NCI-H226 (cell line): ENCODE data around the gene TRMO.

ENCODE experiments used
- DNase-seq: peaks from one replicate; pipeline ENCODE4 v3.0.0-alpha.2; 2015

Gene TRMO

DNA sequence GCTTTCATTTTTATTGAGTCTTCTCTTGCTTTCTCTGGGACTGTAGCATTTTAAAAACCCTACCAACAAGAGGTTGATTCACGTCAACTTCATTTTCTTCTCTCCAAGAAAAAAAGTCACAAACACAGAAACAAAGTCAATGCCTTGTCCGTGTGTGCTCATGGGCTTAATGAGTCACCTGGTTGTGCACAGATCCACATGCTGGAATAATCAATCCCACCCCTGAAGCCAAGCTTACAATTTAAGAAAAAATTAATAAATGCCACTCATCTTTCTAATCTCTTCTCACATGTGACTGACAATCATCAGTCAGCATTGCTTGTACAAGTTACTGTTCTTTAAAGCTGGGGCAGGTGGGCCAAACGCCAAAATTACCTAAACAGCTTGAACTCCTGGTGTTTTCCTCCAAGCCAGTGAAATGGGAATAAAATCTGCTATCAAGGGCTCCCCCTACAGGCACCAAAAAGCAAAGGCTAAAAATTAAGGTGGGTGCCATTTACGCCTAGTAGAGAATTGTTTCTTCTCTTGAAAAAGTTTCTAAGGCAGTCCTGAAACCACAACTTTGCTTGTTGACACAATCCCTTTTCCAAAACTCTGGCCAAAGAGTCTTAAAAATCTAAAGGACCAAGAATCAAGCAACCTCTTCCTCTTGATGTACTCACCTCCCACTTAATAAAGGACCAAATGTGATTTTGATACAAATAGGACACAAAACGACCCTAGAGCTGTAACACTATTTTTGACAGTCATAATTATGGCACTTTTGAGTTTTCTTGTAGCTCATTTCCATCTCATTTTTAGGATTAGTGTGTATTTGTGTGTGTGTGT, 21.3 kb downstream of the TRMO start:
- DNase-seq = peak; percentile 24

DNA sequence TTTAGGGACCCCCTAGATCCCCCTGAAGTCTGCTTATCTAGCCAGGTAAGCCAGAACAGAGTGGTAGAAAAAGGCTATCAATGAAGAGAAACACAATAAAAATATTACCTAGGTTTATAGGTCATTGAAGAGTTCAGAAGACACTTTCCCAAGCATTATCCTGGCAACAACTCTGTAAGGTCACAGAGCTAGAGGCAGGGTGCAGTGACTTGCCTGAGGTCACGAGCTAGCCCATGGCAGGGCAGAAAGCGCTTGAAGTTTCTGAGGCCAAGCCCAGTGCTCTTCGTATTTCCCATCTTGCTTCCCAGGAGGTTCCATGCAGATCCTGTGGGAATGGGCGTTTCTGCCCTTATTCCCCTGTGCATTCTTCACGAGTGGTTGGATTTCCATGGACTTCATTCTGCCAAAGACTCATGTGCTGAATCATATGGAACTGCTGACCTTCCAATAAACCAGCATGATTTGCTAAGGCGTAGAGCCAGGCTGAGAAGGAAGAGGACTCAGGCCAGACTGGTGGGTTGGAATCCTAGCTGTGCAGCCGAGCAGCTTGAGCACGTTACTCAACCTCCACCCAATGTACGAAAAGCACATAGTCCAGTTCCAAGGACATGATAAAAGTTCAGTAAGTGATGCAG, 22.1 kb downstream of the TRMO start:
- peak; percentile 4 for DNase-seq

DNA sequence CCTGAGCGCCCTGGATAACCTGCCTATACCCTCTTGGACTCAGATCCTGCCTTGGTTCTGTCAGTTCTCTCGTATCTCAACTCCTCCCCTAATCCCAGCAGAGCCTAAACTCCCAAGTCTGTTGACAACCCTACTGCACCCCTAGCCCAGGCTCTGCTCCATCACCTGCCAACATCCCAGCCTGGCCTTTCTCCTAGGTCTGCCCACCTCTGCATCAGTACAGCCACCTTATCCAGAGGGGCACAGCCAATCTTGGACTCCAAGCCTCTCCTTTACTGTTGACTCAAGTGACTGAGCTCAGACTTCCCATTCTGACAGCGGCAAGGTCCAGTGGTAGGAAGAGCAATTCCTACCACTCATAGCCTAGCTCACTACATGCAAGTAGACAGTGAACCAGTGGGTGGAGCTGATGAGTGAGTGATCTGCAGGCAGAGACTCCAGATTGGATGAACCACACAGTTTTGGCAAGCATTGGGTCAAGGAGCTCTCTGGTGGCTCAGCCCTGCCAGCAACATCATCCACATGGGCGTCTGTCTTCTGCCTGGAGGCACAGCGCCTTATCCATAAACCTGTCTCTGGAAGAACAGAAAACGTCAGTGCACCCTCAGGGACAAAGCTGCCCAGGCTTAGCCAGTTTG, 26.5 kb downstream of the TRMO start:
- DNase-seq = peak; percentile 4

DNA sequence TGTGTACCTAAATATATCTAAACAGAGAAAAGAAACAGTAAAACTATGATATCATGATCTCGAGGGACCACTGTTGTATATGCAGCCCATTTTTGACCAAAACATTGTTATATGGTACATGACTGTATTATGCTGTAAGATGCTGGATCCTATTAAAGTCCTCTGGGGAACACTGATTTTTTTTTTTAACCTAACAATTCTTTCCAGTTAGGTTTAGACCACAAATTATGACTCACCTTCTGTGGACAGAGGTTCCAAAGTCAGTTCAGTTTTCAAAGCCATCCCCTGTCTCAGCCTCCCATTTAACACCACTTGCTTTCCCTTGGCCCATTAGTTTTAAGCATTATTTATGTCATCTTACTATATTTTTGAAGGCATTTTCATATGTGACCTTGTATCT, 27.1 kb downstream of the TRMO start:
- no peak for DNase-seq

DNA sequence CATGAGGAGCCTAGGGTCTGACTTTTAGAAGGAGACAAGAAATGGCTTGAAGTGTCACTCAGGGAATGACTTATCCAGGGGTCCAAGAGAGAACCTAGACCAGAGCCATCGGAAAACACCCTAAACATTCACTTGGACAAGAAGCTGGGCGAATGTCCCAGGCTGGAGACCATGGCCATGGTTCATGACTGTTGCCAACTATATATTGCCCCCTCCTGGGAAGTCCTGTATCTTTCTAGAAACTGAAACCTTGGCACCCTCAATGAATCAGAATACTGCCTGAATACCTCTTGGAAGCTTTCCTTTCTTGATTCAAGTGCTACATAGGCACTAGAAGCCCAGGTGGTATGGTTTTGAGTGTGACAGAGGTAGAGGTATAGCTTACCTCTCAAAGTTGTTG, 29.9 kb downstream of the TRMO start:
- DNase-seq = no peak

DNA sequence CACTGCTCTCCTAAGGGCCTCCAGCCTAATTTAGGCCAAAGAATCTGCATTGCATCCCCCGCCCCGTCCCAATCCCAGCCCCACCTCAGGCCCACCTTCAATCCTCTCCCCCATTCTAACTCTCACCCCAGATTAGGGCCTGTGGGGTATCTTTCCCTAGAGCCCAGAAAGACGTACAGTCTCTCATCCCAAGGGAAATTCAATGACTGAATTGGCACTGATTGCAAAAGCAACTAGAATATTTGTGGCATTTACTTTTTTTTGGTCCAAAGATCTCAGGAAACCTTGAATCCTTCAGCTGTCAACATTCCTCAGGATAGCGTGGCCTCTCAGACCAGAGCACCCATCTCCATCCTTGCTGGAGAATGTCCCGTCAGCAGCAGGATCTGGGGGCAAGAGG, 30.6 kb downstream of the TRMO start:
- DNase-seq = no peak

DNA sequence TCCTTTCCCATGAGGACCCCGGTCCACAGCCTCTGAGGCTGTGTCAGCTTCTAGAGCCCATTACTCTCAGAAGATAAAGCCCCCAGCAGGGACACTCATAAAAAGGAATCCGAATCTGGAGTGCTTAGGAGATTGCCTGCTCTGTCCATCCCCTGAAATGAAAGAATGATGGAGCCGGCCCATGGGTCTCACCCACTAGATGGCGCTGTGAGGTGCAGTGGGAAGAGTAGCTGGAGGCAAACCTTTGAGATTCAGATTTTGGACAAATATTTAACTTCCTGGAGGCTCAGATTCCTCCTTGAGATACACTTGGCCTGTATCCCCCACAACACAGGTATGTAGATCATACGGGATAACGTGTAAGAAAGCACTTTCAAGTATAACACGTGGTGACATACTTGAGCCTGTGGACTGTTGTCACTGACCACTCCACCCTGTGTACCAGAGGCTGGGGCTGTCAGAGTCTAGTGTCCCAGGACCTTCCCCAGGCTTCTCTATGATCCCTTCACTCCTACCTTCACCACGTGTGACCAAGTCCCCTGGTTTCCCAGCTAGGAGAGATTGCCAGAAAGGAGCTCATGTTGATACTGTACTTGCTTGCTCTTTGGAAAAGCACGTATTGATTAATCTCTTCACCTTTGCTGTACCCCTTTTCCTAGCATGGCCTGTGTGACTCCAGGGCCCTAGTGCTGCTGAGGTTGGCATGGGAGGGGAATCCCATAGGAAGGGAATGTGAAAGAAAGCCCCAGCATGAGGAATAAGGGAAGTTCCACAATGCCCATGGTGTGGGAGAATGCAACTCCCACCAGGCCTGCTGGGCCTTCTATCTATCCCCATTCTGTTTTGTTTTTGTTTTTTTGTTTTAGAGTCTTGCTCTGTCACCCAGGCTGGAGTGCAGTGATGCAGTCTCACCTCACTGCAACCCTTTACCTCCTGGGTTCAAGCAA, 32.1 kb downstream of the TRMO start:
- DNase-seq = no peak

DNA sequence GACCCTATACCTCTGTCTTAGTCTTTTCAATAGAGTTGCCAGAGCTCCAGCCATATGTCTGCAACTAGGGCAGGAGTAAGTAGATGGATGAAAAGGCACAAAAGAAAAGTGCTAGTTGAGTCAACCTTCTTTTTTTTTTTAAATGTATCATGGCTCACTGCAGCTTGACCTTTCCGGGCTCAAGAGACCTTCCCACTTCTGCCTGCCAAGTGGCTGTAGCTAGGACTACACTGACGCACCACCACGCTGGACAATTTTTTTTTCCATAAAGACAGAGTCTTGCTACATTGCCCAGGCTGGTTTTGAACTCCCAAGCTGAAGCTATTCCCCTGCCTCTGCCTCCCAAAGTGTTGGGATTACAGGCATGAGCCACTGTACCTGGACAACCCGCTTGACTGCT, 42.0 kb downstream of the TRMO start:
- no peak for DNase-seq

DNA sequence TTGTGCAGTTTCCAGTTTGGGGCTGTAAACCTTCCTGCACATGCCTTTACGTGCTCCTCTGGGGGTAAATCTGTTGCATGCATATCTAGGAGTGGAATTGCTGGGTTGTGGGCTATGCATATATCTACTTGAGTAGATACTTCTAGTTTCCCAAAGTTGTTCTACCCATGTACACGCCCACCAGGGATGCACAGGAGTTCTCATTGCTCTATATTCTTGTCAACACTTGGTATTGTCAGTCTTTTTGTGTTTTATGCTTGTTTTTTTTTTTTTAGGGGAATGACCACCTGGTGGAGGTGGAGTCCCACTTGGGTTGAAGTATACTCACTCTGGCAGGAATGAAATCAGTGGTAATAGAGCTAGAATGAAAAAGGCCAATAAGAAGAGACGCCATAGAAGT, 46.2 kb downstream of the TRMO start:
- DNase-seq = no peak

DNA sequence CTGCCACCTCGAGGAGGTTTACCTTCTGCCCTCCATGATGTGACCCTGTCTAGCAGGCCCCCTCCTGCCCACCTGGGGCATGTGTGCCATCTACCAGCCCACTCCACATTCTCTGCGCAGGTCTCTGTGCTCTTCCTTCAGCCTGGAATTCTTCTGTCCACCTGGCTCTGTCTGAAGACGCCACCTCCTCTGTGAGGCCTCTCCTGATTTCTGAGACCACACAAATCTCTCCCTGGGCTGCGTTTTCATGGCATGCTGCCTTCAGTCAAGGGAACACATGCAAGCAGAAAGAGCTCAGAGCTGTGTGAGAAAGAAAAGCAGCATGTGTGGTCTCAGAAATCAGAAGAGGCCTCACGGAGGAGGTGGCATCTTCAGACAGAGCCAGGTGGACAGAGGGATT, 47.2 kb downstream of the TRMO start:
- DNase-seq = no peak

DNA sequence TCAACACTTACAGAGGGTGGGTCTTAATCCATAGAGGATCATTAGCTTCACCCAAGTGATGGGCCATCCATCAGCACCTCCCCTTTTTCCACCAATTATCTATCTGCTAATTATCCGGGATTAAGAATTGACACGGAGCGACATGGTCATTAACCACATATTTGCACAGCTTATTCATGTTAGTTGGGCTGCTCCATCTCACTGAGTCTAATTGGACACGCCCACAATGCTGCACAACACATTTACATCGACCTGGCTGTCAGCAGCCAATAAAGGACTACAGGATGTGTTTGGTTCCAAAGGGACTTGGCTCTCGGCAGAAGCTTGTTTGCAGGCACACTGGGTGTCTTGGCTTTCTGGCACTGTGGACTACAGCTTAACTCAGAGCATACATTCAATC, 47.7 kb downstream of the TRMO start:
- no peak for DNase-seq

DNA sequence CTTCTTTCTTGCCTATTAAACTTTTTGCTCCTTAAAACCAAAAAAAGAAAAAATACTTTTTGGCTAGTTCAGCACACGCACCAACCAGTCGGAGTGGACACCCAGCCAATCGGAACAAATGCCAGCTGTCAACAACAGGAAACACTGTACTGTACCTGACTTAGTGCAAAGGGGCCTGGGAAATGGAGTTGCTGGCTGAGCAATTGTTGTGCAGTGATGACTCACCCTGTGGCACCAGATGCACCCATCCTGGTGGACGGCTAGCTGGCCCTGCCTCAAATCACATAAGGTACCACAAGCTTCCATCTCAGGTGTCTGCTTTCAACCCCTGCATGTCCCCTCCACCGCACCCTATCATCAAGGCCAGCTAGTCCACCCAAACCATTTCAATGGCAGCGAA, 48.4 kb downstream of the TRMO start:
- peak; percentile 45 for DNase-seq

DNA sequence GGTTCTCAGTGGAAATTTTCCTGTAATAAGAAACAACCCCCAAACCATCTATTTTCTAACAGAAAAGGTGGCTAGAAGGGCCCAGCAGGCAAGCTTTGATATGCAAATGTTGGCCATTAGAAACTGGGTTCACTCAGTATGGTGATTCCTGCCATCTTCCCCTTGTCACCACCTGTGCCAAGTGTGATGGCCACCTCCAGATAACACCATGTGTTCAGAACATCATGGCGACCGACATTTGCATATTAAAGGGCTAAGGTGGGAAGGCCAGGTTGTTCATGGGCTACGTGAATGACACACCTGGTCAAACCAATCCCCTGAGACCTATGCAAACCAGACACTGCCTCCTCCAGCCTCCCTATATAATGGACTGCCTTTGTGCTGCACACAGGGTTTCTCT, 48.9 kb downstream of the TRMO start:
- DNase-seq = no peak

DNA sequence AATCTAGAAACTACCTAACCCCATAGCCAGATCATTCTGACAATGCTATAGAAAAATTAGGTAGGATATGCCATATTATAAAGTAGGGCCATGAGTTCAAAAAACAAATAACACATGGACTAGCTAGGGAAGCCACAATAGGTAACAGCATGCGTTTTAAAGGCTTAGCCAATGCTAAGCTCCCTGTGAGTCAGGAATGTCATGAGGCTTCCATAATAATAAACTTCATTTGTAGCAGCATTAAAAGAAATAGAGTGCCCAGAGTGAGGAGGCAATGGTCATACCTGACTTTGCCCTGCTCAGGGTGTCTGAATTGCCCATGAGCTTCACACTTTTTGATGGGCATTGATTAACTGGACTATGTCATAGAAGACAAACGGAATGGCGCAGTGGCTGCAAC, 53.4 kb downstream of the TRMO start:
- DNase-seq = no peak

DNA sequence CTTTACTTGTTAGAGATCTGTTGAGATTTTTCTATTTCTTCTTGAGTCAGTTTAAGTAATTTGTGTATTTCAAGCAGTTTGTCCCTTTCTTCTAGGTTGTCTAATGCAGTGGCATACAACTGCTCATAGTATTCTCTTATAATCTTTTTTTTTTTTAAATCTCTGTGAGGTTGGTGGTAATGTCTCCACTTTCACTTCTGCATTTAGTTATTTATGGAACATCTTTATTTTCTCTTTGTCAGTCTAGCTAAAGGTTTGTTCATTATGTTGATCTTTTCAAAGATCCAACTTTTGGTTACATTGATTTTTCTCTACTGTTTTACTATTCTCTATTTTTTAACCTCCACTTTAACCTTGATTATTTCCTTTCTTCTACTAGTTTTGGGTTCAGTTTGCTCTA, 55.5 kb downstream of the TRMO start:
- DNase-seq = no peak

DNA sequence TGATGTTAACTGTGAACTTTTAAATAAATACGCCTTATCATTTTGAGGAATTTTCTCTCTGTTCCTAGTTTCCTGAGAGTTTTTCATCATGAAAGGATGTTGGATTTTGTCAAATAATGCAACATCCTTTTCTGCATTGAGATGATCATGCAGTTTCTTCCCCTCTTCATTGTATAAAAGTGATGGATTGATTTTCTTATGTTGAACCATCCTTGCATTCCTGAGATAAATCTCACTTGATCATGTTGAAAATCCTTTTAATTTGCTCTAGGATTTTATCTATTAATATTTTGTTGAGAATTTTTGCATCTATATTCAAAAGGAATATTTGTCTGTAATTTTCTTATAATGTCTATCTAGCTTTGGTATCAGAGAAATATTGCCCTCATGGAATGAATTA, 56.0 kb downstream of the TRMO start:
- DNase-seq = no peak

DNA sequence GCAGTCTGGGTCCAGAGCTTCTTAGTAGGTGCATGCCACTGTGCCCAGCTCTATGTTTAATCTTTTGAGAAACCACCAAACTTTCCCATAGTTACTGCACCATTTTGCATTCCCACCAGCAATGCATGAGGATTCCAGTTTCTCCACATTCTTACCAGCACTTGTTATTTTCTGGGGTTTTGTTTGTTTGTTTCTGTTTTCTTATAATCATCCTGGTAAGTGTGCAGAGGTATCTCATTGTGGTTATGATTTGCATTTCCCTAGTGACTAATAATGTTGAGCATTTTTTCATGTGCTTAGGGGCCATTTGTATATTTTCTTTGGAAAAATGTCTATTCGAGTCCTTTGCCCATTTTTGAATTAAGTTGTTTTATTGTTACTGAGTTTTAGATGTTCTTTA, 57.9 kb downstream of the TRMO start:
- no peak for DNase-seq

DNA sequence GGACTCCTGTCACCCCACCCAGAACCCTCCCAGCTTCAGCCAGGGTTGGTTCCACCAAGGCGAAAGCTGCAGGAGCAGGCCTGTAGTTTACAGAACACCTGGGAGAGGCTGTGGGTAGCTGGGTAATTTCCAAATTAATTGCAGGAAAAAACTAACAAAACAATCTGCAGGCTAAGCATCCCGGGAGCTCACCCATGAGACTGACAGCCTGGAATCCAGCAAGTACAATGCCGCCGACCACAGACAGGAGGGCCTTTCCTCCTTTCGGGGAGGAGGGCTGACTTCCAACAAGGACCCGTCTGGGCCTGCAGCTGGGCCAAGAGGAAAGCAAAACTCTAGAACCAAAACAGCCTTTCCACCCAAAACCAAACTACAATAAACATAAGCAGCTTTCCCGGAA, 59.0 kb downstream of the TRMO start:
- no peak for DNase-seq

DNA sequence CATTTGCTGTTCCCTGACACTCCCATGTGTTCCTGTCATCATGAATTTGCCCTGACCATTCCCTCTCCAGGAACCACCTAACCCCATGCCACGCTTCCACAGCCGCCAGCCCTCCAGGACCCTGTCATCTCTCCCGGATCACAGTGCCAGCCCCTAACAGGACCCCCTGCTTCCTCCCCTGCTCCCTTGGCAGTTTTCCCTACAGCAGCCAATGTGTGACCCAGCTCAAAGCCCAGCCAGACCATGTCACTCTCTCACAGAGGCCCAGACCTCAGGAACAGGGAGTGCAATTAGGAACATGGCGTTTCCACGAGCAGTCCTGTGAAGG, 61.2 kb downstream of the TRMO start:
- DNase-seq = no peak

DNA sequence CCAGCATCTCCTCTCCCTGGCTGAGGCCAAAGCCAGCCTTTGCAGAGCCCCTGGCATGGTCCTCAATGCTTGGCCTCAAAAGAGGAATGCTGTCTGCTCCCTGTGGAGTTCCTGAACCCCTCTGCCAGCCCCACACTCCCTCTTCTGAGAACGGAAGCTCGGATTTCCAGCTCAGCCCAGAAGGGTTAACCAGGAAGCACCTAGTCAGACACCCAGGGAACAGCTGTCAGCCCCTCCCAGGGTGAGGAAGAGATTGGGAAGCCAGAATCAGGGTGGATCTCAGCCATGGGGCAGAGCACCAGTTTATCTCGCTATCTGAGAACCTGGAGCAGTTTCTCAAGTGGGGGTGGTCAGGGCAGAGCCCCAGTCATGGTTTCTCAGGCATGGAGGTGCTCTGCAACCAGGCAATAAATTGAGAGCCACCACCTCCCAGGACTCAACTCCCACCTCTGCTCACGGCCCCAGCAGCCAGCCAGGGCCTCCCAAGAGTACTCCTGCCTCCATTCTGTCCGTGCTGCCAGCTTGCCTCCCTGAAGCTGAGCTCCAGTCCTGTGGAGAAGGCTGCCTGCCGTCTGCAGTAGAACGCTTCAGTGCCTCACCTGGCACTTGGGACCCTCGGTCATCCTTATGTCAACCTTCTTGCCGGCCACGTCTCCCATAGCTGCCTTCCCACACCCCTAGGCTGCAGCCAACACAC, 61.7 kb downstream of the TRMO start:
- no peak for DNase-seq

DNA sequence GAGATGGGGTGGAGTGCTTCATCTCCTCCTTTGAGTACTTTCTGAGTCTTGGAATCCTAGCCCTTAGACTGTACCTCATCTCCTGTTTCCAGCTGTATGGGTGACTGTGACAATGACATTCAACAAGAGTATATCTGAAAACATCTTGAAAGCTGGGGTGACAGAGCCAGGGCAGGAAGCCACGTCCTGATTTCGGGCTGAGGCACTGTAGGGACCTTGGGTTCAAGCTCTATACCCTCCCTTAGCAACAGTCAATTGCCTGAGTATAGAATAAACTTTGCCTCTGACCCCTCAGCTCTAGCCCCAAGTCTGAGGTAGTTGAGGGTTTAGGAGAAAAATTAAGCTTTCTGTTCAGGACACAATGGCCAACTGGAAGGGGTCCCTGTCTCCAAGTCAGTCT, 63.0 kb downstream of the TRMO start:
- no peak for DNase-seq

DNA sequence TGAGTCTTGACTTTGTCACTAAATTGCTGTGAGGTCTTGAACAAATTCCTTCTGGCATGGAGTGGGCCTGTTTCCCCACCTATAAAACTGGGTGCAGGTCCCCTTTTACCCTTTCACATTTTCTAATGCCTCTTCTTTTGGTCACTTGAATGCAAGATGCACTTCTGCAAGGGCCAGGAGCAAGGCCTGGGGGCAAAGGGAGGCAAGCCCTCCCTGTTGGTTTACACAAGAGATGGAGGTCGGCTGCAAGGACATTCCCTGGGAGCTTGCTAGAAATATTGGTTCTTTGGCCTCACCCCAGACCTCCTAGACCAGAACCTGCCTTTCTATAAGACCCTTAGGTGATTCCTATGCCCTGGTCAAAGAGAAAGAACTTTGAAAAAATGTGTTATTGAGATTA, 63.5 kb downstream of the TRMO start:
- no peak for DNase-seq

DNA sequence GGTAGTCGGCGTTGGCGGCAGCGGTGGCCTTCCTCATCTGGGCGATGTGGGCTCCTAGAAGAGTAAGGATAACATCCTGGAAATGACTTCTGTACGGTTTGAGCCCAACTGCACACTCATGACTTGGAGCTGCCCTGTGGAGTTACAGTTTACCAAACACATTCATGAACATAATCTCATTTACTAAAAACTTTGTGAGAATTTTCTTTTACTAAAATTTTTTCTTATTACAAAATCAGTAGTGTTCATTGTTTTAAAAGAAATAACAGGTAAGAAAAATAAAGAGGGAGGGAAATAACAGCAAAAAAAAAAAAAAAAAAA, 63.9 kb downstream of the TRMO start:
- DNase-seq = no peak
